Measurements from ENCODE around the gene CKAP2L. TPM values are rescaled to one million over a fixed set of nuclear protein-coding genes. Genes with fewer than 3 reads are reported as not detected.

The CKAP2L gene
- polyA plus RNA-seq, 1 donor from 2014 or later: 0.78 TPM

DNA sequence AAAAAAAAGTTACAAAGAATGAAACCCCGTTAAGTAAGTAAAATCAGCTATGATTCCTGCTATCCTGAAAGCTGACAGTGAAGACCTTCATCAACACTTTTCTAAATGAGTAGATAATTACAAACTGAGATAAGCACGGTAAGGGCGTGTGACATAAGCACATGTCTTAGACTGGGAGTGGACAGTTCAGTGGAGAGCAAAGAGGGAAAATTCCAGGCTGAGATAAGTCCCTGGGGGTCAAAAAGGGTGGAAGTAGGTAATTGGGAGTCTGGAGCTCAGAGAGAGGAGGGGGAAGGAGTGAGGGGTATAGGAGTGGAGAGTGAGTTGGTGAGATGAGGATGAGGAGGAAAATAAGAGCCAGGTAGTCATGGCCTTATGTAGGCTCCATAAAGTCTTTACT lies 24.2 kb upstream of the CKAP2L start:
- Histone ChIP-seq H3K36me3 (ENCODE audit: insufficient read depth, low read length) (no peaks in the 10 kb centered on the region), H3K9me3 (ENCODE audit: low read length) (no peaks in the 10 kb centered on the region), H3K27ac (ENCODE audit: low read length) (no peak overlapping the region), H3F3A (ENCODE audit: insufficient read depth, low read length, poor library complexity, severe bottlenecking) (no peaks in the 10 kb centered on the region), H3K79me2 (replicated peaks; ENCODE audit: insufficient read depth, low read length) (no peaks in the 10 kb centered on the region), H4K20me1 (ENCODE audit: insufficient read depth) (no peaks in the 10 kb centered on the region), H3K9me2 (ENCODE audit: insufficient read depth, low read length) (no peaks in the 10 kb centered on the region), H3K9ac (ENCODE audit: low read length) (no peak overlapping the region), H3K27me3 (ENCODE audit: insufficient read depth, low read depth, low read length) (no peaks in the 10 kb centered on the region), H3K4me3 (ENCODE audit: low read length) (no peak overlapping the region), H2AFZ (ENCODE audit: low read depth, low read length) (no peak overlapping the region), H3K4me2 (ENCODE audit: low read length) (no peak overlapping the region)
- TF ChIP-seq SMC3 (conservative IDR thresholded peaks at IDR 0.05; ENCODE audit: poor library complexity) (no peak), POLR2AphosphoS5 (IDR thresholded peaks at IDR 0.05) (no peak), RAD21 (conservative IDR thresholded peaks at IDR 0.05) (no peak)
- TF ChIP-seq, protein P1, sequence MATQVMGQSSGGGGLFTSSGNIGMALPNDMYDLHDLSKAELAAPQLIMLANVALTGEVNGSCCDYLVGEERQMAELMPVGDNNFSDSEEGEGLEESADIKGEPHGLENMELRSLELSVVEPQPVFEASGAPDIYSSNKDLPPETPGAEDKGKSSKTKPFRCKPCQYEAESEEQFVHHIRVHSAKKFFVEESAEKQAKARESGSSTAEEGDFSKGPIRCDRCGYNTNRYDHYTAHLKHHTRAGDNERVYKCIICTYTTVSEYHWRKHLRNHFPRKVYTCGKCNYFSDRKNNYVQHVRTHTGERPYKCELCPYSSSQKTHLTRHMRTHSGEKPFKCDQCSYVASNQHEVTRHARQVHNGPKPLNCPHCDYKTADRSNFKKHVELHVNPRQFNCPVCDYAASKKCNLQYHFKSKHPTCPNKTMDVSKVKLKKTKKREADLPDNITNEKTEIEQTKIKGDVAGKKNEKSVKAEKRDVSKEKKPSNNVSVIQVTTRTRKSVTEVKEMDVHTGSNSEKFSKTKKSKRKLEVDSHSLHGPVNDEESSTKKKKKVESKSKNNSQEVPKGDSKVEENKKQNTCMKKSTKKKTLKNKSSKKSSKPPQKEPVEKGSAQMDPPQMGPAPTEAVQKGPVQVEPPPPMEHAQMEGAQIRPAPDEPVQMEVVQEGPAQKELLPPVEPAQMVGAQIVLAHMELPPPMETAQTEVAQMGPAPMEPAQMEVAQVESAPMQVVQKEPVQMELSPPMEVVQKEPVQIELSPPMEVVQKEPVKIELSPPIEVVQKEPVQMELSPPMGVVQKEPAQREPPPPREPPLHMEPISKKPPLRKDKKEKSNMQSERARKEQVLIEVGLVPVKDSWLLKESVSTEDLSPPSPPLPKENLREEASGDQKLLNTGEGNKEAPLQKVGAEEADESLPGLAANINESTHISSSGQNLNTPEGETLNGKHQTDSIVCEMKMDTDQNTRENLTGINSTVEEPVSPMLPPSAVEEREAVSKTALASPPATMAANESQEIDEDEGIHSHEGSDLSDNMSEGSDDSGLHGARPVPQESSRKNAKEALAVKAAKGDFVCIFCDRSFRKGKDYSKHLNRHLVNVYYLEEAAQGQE (IDR thresholded peaks at IDR 0.05; ENCODE audit: borderline replicate concordance): no peak

DNA sequence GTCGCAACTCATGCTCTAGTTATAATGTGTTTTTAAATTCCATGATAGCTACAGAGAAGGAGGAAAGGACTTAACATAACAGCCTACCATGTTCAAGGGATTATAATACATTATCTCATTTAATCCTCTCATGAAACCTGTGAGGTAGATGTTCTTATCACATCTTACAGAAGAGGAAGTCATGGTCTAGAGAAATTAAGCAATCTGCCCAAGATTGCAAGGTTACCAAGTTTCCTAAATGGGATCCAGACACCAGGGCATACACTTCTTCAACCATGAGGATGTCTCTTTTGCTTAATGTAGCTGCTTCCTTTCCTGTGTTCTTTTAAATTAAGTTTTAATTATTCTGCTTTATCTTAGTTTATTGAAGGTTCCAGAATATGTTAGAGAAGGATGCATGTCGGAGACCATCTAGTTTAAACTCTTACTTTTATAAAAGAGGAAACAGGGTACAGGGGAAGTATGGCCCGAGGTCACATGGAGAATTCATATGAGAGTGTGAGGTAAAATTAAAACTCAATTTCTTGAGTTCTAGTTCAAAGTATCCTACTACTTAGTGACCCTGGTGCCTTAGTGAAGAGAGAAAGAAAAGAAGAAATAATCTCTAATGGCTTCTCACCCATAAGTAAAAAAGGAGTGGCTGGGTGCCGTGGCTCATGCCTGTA lies 23.5 kb upstream of the CKAP2L start:
- H3K4me2 ChIP-seq (ENCODE audit: low read length): no peak overlapping the region
- H3F3A ChIP-seq (ENCODE audit: insufficient read depth, low read length, poor library complexity, severe bottlenecking): no peaks in the 10 kb centered on the region

DNA sequence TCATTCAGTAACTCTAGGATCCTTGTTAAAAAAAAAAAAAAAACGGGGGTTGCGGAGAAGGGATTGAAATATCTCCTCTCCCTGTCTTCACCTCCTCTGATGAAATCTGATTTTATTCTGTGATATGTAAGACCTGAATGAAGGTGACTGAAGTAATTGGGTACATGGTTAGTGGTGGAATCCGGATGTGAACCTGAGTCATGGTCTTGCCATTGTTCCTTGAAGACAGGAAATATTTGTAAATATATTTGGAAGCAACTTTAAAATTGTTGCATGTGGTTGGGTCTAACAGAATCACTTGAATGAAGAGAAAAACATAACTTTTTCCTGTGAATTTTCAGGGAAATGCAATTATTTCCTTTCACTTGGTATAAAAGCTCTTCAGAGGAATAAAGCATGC lies 22.9 kb upstream of the CKAP2L start:
- Histone ChIP-seq H4K20me1 (ENCODE audit: insufficient read depth) (no peaks in the 10 kb centered on the region), H3K4me2 (ENCODE audit: low read length) (no peak overlapping the region), H3K9me2 (ENCODE audit: insufficient read depth, low read length) (no peaks in the 10 kb centered on the region), H3F3A (ENCODE audit: insufficient read depth, low read length, poor library complexity, severe bottlenecking) (no peaks in the 10 kb centered on the region), H3K79me2 (replicated peaks; ENCODE audit: insufficient read depth, low read length) (no peaks in the 10 kb centered on the region), H3K27ac (ENCODE audit: low read length) (no peak overlapping the region), H3K4me3 (ENCODE audit: low read length) (no peak overlapping the region), H3K9ac (ENCODE audit: low read length) (no peak overlapping the region), H3K36me3 (ENCODE audit: insufficient read depth, low read length) (no peaks in the 10 kb centered on the region), H3K27me3 (ENCODE audit: insufficient read depth, low read depth, low read length) (no peaks in the 10 kb centered on the region), H3K9me3 (ENCODE audit: low read length) (no peaks in the 10 kb centered on the region), H2AFZ (ENCODE audit: low read depth, low read length) (no peak overlapping the region)
- TF ChIP-seq POLR2AphosphoS5 (IDR thresholded peaks at IDR 0.05) (no peak), MXI1 (conservative IDR thresholded peaks at IDR 0.05; ENCODE audit: poor library complexity, severe bottlenecking) (no peak), EP300 (conservative IDR thresholded peaks at IDR 0.05; ENCODE audit: poor library complexity, severe bottlenecking) (no peak), EZH2 (IDR thresholded peaks at IDR 0.05; ENCODE audit: borderline replicate concordance, insufficient read depth, low read length, poor library complexity, severe bottlenecking) (no peak), SMC3 (conservative IDR thresholded peaks at IDR 0.05; ENCODE audit: poor library complexity) (no peak), TAF1 (IDR thresholded peaks at IDR 0.05; ENCODE audit: low read depth) (no peak), RAD21 (conservative IDR thresholded peaks at IDR 0.05) (no peak)
- TF ChIP-seq, protein P2, sequence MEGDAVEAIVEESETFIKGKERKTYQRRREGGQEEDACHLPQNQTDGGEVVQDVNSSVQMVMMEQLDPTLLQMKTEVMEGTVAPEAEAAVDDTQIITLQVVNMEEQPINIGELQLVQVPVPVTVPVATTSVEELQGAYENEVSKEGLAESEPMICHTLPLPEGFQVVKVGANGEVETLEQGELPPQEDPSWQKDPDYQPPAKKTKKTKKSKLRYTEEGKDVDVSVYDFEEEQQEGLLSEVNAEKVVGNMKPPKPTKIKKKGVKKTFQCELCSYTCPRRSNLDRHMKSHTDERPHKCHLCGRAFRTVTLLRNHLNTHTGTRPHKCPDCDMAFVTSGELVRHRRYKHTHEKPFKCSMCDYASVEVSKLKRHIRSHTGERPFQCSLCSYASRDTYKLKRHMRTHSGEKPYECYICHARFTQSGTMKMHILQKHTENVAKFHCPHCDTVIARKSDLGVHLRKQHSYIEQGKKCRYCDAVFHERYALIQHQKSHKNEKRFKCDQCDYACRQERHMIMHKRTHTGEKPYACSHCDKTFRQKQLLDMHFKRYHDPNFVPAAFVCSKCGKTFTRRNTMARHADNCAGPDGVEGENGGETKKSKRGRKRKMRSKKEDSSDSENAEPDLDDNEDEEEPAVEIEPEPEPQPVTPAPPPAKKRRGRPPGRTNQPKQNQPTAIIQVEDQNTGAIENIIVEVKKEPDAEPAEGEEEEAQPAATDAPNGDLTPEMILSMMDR (IDR thresholded peaks at IDR 0.05; ENCODE audit: poor library complexity, severe bottlenecking): no peak
- TF ChIP-seq, protein P1 (IDR thresholded peaks at IDR 0.05; ENCODE audit: borderline replicate concordance): no peak

More for the DNA sequence above, 23.5 kb upstream of the CKAP2L start:
- no peak overlapping the region for H3K27ac ChIP-seq (ENCODE audit: low read length)
- H3K9me2 ChIP-seq (ENCODE audit: insufficient read depth, low read length): no peaks in the 10 kb centered on the region
- H3K4me3 ChIP-seq (ENCODE audit: low read length): no peak overlapping the region
- no peaks in the 10 kb centered on the region for H4K20me1 ChIP-seq (ENCODE audit: insufficient read depth)
- TF ChIP-seq SMC3 (conservative IDR thresholded peaks at IDR 0.05; ENCODE audit: poor library complexity): no peak
- no peak for TF ChIP-seq TAF1 (IDR thresholded peaks at IDR 0.05; ENCODE audit: low read depth)
- no peak overlapping the region for H2AFZ ChIP-seq (ENCODE audit: low read depth, low read length)
- H3K27me3 ChIP-seq (ENCODE audit: insufficient read depth, low read depth, low read length): no peaks in the 10 kb centered on the region
- H3K79me2 ChIP-seq (replicated peaks; ENCODE audit: insufficient read depth, low read length): no peaks in the 10 kb centered on the region
- no peaks in the 10 kb centered on the region for H3K36me3 ChIP-seq (ENCODE audit: insufficient read depth, low read length)
- H3K9ac ChIP-seq (ENCODE audit: low read length): no peak overlapping the region
- no peaks in the 10 kb centered on the region for H3K9me3 ChIP-seq (ENCODE audit: low read length)
